Stimulated activated CD4-positive, alpha-beta T cell treated with anti-CD3 and anti-CD28 coated beads, Interleukin-4, amount 100 ng/mL, for 48 hours (primary cell): ENCODE results near the gene AK3.

Source experiments
- DNase-seq, 2 donors: peaks; one replicate each; pipeline ENCODE4 v3.0.0-alpha.2; 2020; ENCODE audit warnings: low read depth in 2 of 2

The AK3 gene

DNA sequence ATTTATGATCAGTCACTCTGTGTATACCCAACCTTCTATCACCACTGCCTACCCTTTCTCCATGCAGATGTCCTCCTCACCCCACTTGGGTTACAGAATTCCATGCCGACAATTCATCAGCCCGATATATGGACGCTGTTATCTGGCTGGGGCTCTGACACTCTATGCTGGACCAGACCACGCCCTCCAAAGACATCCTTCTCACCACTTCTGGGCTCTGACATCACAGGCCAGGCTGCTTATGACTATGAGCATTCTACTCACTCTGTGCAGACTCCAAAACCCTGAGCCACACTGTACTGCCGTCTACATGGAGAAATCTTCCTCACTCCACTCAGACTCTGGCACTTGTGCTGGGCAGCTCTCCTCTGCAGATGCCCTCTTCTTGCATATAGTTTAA, 7.6 kb upstream of the AK3 start:
- DNase-seq, result no peak

DNA sequence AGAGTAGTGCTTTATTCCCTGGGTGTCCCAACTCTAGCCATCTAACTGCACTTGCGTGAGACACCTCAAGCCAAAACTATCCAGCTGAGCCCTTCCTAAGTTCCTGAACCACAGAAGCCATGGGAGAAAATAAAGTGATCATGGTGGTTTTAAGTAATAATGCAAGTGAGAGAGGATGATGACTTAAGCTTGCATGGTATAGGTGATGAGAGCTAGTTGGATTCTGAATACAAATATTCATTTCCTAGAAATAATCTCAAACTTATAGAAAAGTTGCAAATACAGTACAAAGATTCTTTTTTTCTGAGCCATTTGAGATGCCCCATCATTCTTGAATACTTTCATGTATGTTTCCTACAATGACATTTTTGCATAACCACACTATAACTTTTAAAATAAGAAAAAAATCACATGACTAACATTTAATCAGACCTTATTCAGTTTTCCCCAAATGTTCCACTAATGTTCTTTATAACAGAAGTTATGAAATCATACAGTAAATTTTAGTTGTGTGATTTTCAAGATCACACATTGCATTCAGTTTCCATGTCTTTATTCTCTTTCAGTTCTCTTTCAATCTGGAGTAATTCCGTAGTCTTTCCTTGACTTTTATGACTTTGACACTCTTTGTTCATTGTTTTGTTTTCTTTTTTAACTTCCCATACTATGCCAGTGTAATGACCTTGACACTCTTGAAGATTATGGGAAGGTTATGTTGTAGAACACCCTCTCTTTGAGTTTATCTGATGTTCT, 5.5 kb upstream of the AK3 start:
- no peak for DNase-seq

- no peak for DNase-seq
Measured at GRCh38 chr9:4743131-4743875, 2.3 kb upstream of the AK3 start.

GRCh38 chr9:4742246-4742645, 1.2 kb upstream of the AK3 start:
- DNase-seq, result no peak

DNA sequence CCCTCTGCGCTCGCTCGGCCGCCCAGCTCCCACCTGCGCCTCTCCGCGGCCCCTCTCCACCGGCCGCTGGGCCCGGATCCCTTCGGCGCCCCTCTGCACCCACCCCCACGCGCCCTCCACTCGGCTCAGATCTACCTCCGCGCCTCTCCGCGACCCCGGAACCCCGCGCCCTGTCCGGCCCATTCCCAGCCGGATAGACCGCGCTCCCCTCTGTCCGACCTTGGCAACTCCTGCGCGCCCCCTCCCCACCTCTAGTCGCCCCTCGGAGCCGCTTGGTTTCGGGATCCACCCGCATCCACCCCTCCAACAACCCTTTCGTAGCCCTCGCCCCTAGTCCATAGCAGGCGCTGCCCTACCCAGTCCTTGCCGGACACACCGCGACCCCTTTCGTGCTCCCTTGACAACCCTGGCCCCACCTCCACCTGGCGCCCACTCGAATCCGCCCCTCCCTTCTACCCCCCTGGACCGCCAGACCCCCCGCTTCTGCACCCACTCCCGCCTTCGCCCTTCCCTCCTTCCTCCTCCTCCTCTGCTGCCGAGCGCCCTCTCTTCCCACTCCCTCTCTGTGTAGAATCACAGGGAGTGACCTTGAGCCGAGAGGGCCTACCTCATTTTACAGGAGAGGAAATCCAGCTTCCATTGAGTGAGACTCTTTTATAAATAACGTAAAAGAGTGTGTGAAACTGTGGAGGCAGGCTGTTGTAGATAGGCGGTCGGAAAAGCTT, 525 bp upstream of the AK3 start:
- no peak for DNase-seq

- DNase-seq, result no peak
Measured at GRCh38 chr9:4740388-4740637, 689 bp downstream of the AK3 start.

DNA sequence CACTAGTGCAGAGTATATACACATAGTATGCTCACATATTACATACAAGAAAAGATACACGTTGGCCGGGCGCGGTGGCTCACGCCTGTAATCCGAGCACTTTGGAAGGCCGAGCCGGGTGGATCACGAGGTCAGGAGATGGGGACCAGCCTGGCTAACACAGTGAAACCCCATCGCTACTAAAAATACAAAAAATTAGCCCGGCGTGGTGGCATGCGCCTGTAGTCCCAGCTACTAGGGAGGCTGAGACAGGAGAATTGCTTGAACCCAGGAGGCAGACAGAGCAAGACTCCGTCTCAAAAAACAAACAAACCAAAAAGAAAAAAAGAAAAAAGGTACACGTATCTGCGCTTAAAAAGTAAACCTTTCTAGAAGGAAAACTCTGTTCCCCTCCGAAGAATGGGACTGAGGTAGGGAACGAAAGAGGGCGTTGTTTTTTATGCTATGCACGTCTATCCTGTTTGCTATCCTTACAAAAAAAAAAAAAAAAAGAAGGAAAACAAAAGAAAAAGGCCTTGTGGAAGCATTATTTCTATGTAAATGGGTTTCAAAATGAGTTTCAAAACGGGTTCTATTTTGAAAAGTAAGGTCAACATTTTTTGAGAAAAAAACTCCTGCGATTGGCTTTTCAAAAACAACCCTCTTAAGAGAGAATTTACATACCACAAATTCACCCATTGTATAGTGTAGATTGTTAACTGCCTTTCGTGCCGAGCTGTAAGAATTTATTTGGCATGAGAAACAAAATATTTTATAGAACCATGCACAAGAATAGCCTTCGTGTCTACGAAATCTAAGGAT, 1.2 kb downstream of the AK3 start:
- DNase-seq, result no peak

GRCh38 chr9:4738866-4739586, 2.0 kb downstream of the AK3 start:
- no peak for DNase-seq

DNA sequence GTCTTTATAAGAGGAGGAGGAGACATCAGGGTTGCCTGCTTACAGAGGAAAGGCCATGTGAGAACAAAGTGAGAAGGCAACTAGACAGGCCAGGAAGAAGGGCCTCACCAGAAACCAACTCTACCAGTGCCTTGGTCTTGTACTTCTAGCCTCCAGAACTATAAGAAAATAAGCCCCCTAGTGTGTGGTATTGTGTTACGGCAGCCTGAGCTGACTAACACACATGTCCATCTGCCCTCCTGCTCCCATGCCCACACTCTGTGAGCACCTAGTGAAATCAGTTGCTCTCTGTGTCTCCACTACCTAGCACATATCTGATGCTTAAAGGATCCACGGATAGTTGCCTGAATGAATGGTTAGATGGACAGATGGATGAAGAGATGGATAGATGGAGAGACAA, 6.9 kb downstream of the AK3 start:
- no peak for DNase-seq

DNA sequence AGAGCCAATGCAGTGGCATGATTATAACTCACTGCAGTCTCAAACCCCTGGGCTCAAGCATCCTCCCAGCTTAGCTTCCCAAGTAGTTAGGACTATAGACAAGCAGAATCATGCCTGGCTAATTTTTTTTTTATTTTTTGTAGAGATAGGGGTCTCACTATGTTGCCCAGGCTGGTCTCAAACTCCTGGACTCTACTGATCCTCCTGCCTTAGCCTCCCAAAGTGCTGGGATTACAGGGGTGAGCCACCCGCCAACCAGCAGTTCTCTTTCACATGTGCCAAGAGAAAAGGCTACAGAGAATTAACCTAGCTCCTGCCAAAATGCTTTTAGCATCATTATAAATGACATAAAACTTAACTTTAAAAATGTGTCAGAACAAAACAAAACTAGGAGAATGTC, 8.1 kb downstream of the AK3 start:
- DNase-seq, result no peak

- no peak for DNase-seq
Measured at GRCh38 chr9:4727593-4727992, 13.4 kb downstream of the AK3 start.

GRCh38 chr9:4725706-4726442, 15.1 kb downstream of the AK3 start:
- DNase-seq, result no peak

GRCh38 chr9:4721736-4722135, 19.3 kb downstream of the AK3 start:
- no peak for DNase-seq

GRCh38 chr9:4718911-4719310, 22.1 kb downstream of the AK3 start:
- no peak for DNase-seq

DNA sequence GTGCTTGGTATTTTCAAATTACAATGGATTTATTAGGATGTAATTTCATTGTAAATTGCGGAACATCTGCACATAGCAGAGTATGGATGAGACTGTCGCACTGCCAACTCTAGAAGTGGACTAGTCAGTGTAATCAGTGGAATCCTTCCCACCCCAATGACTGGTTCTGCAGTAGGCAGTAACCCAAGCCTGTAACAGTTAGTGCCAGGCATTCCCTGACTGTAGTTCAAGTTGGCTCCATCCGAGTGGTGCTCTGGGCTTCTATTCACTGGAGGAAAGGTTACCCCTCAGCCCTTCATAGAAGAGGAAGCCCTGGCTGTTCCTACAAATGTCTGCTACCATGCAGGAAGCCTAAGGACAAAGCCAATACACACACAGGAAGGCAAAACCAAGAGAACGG, 23.2 kb downstream of the AK3 start:
- DNase-seq, result no peak

- no peak for DNase-seq
Measured at GRCh38 chr9:4716163-4716562, 24.8 kb downstream of the AK3 start.

DNA sequence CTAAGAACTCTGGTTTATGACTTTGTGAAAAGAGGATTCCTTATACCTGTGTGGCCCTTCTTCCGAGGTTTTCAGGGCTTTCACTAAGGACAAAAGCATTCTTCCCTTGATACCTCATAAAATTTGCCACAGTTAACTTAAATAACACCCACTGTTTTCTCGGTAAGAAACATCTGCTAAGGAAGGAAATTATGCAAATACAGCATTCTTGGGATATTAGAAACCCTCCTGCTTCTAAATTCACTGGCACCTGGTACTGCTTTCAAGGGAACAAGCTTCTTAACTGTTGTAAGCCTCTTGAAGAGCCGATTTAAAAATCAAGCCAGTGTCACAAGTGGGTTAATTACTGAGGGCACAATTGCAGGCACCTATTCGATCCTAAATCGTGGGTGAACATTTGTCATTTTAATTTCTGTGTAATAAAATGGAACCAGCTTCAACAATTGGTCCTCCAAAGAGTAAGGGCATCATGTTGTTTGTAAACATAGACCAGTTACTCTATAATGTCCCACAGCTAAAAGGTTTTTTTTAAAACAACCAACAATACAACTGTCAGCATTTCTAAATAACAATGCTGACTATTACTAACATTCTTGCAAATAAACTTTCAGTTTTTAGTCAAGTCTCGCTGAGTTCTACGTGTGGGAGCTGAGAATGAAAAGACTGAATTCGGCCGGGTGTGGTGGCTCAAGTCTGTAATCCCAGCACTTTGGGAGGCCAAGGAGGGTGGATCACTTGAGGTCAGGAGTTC, 26.6 kb downstream of the AK3 start:
- no peak for DNase-seq

GRCh38 chr9:4713849-4714248, 27.2 kb downstream of the AK3 start:
- no peak for DNase-seq

- no peak for DNase-seq
Measured at GRCh38 chr9:4709380-4709779, 31.6 kb downstream of the AK3 start.

GRCh38 chr9:4706971-4707622, 33.9 kb downstream of the AK3 start:
- no peak for DNase-seq
